CD4-positive, alpha-beta T cell (primary cell): ENCODE data around the gene ZNF593. TPM values are rescaled to one million over a fixed set of nuclear protein-coding genes. Genes with fewer than 3 reads are reported as not detected.

Experiments used
- ATAC-seq: fragments of 200-7000 bp; cut with Tn5 transposase; one replicate; pipeline ENCODE4 v1.10.0; 2022; ENCODE audit warnings: mild to moderate bottlenecking; ENCODE audit not compliant: poor library complexity
- CTCF ChIA-PET: fragments of 350-600 bp; sonication (Branson Sonifier 250); formaldehyde crosslinking; loops from one replicate; lab custom pipeline; 2021; ENCODE audit warnings: antibody characterized with exemption, inconsistent platforms; lab: Charles Lee
- POLR2A ChIA-PET: fragments of 350-600 bp; sonication (Branson Sonifier 250); formaldehyde crosslinking; loops from one replicate; lab custom pipeline; 2021; ENCODE audit warnings: antibody characterized with exemption, inconsistent platforms; lab: Charles Lee
- DNase-seq, 14 experiments: peaks; one replicate each; pipeline ENCODE4 v3.0.0-alpha.2; 2013 to 2020; ENCODE audit warnings: mixed read lengths in 2 of 14
- H3K27ac ChIP-seq, 2 donors: one replicate each; pipeline versions ENCODE4 v1.5.1 to v1.7.0; 2013; ENCODE audit warnings: low read length in 2 of 2, low read depth in 1 of 2, mild to moderate bottlenecking in 1 of 2
- H3K27me3 ChIP-seq, 2 experiments: 1 replicate in 1 of 2; 2 replicates in 1 of 2; pipeline versions ENCODE4 v1.6.1 to v1.7.0; 2013; ENCODE audit warnings: low read length in 2 of 2, control low read depth in 1 of 2, mild to moderate bottlenecking in 1 of 2, moderate library complexity in 1 of 2; ENCODE audit not compliant: insufficient read depth in 2 of 2, control insufficient read depth in 1 of 2
- H3K36me3 ChIP-seq: one replicate; pipeline ENCODE4 v1.6.1; 2013; ENCODE audit warnings: low read length, control low read depth; ENCODE audit not compliant: insufficient read depth
- H3K4me1 ChIP-seq: one replicate; pipeline ENCODE4 v1.6.1; 2013; ENCODE audit warnings: low read length, control low read depth; ENCODE audit not compliant: insufficient read depth
- H3K4me3 ChIP-seq: one replicate; pipeline ENCODE4 v1.5.1; 2013; ENCODE audit warnings: mild to moderate bottlenecking, low read length, moderate library complexity
- H3K9me3 ChIP-seq, 2 experiments: 1 replicate in 1 of 2; 2 replicates in 1 of 2; pipeline versions ENCODE4 v1.6.1 to v1.7.0; 2013; ENCODE audit warnings: low read length in 2 of 2, mild to moderate bottlenecking in 2 of 2, control low read depth in 1 of 2, moderate library complexity in 1 of 2; ENCODE audit not compliant: control insufficient read depth in 1 of 2, insufficient read depth in 1 of 2
- H3K27ac Mint-ChIP-seq: one replicate; pipeline ENCODE4 v1.8.0; 2020; ENCODE audit warnings: mixed read lengths
- H3K27me3 Mint-ChIP-seq: one replicate; pipeline ENCODE4 v1.8.0; 2021; ENCODE audit warnings: mixed read lengths
- H3K36me3 Mint-ChIP-seq: one replicate; pipeline ENCODE4 v1.8.0; 2021; ENCODE audit warnings: low read depth, mixed read lengths
- H3K4me1 Mint-ChIP-seq: one replicate; pipeline ENCODE4 v1.8.0; 2021; ENCODE audit warnings: low read depth, mixed read lengths
- H3K4me3 Mint-ChIP-seq: one replicate; pipeline ENCODE4 v1.8.0; 2020; ENCODE audit warnings: mild to moderate bottlenecking, mixed read lengths
- H3K9me3 Mint-ChIP-seq: one replicate; pipeline ENCODE4 v1.8.0; 2020; ENCODE audit warnings: mixed read lengths
- CTCF ChIP-seq: fragments of 200-600 bp; IDR thresholded peaks from one replicate; pipeline ENCODE4 v1.8.0; 2022; ENCODE audit warnings: antibody characterized with exemption, mild to moderate bottlenecking
- intact Hi-C, 2 experiments: fragments of 100-400 bp; cut with DNase I in 1 of 2; cut with micrococcal nuclease in 1 of 2; formaldehyde crosslinking; loops; one replicate each; pipeline versions ENCODE4 v1.15.1 to v1.9.0; 2023 to 2025; cut with DNase I, micrococcal nuclease
- total RNA-seq, 174 experiments: library from RNA in 2 of 174; stranded (reverse) in 2 of 174; gene quantifications; one replicate each; pipeline ENCODE4 v1.2.3 and lab custom pipeline; 2021 to 2026

The ZNF593 gene
- total RNA-seq, 2 experiments from 2014 or later, result 5.0 to 6.6 TPM

- Mint-ChIP-seq H3K27ac (no peak overlapping the region), H3K4me3 (no peak overlapping the region)
- CTCF ChIA-PET, result interaction anchor here (1.7 to 4.4 kb wide), 6 partner anchors 17 to 88 kb away, joined by 12 to 44 read pairs (median 28); partner anchors contain the start of genes CEP85 and ZNF593
Measured at GRCh38 chr1:26145960-26146294, 23.8 kb upstream of the ZNF593 start.

GRCh38 chr1:26148887-26149286, 20.8 kb upstream of the ZNF593 start:
- Mint-ChIP-seq H3K4me1 (peaks cover 6% of the 10 kb centered on the region), H3K36me3 (no peaks in the 10 kb centered on the region), H3K27me3 (peaks cover 3% of the 10 kb centered on the region), H3K9me3 (no peaks in the 10 kb centered on the region), H3K4me3 (no peak overlapping the region), H3K27ac (no peak overlapping the region)
- TF ChIP-seq CTCF, result no peak
- Histone ChIP-seq H3K9me3 (no peaks in the 10 kb centered on the region), H3K27ac (no peak overlapping the region), H3K36me3 (no peaks in the 10 kb centered on the region), H3K27me3 (peaks cover 0 to 4% of the 10 kb centered on the region in 2 experiments), H3K4me3 (no peak overlapping the region), H3K4me1 (peaks cover 9% of the 10 kb centered on the region)
- intact Hi-C loops, result no loop called here
- ChIA-PET CTCF (interaction anchor here (1.3 kb wide), 1 partner anchor 45 kb away, joined by 4 read pairs; no protein-coding TSS in a partner anchor), POLR2A (no interaction called here)
- ATAC-seq (no peak), DNase-seq (no peak)

More at GRCh38 chr1:26145960-26146294, 23.8 kb upstream of the ZNF593 start:
- H3K4me1 ChIP-seq, result peaks cover 9% of the 10 kb centered on the region
- no peaks in the 10 kb centered on the region for H3K9me3 Mint-ChIP-seq
- H3K4me1 Mint-ChIP-seq, result peaks cover 6% of the 10 kb centered on the region
- H3K36me3 Mint-ChIP-seq, result no peaks in the 10 kb centered on the region
- no peaks in the 10 kb centered on the region for H3K9me3 ChIP-seq
- no peaks in the 10 kb centered on the region for H3K27me3 Mint-ChIP-seq
- H3K36me3 ChIP-seq, result no peaks in the 10 kb centered on the region
- H3K27me3 ChIP-seq, result no peaks in the 10 kb centered on the region
- H3K4me3 ChIP-seq, result no peak overlapping the region
- ATAC-seq, result no peak
- no peak for TF ChIP-seq CTCF
- no peak overlapping the region for H3K27ac ChIP-seq
- DNase-seq, result no peak
- intact Hi-C loops, result loop anchor here (1.0 kb wide), 3 partner anchors 20 to 110 kb away; no protein-coding TSS in a partner anchor
- POLR2A ChIA-PET, result interaction anchor here (0.8 to 3.0 kb wide), 6 partner anchors 19 to 251 kb away, joined by 3 to 38 read pairs (median 12); partner anchors contain the start of genes PDIK1L and ZNF593

- H3K27me3 Mint-ChIP-seq, result peaks cover 36% of the 10 kb centered on the region
- no peak overlapping the region for H3K4me3 Mint-ChIP-seq
- ChIA-PET POLR2A (no interaction called here), CTCF (interaction anchor here (1.3 kb wide), 1 partner anchor 9 kb away, joined by 3 read pairs; no protein-coding TSS in a partner anchor)
- no peak for DNase-seq
- Histone ChIP-seq H3K27me3 (peaks cover 10% of the 10 kb centered on the region in 2 experiments), H3K4me1 (peaks cover 5% of the 10 kb centered on the region), H3K4me3 (no peak overlapping the region), H3K9me3 (no peaks in the 10 kb centered on the region), H3K27ac (no peak overlapping the region), H3K36me3 (no peaks in the 10 kb centered on the region)
- no peak overlapping the region for H3K27ac Mint-ChIP-seq
- no peaks in the 10 kb centered on the region for H3K4me1 Mint-ChIP-seq
- no peaks in the 10 kb centered on the region for H3K9me3 Mint-ChIP-seq
- no peak for TF ChIP-seq CTCF
- no peak for ATAC-seq
- intact Hi-C loops, result no loop called here
- H3K36me3 Mint-ChIP-seq, result no peaks in the 10 kb centered on the region
Measured at GRCh38 chr1:26153966-26154532, 15.7 kb upstream of the ZNF593 start.
